ENCODE measurements around the gene AVPR1A.
"Not testable (repeated sequence)": the region's sequence is repeated elsewhere in the genome, so short reads cannot be mapped to it uniquely, and the experiment has no call there.

Gene AVPR1A

DNA sequence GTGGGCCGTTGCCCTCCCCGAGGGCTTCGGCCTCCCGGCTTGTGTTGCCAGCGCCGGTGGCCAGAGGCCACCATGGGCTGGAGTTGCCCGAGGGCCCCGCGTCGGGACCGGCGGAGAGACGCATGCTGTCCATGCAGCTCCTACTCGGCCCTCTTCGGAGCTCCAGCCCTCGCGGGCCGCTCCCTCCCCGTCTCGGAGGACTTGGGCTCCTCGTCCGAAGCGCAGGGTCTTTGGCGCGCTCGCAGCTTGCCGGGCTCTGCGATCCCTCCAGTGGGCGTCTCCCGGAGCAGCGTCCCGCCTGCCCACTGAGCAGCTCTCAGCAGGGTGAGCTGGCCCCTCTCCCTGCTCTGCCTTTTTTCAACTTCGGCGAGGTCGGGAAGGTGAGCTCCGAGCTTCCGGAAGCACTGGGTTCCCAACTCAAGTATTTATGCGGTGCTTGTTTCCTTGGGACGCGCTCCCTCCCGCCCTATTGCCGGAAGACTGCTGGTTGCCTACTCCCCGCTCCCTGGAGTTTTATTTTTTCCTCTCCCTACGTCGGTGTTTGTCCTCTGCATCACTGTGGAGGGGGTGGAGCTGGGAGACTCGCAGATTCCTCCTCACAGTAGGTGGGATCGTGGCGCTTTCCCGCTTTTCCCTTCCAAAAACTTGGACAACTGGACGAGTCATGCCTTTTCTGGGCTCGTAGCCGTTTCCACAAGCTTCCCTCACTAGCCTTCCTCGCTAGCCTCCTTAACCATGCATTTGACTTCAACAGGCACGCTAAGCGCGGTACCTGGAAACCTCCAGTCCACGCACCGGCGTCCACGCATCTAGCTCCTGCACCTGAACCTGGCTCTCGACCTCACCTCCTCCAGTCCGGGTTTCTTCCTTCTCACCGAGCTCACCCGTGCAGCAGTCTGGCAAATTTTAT is at the start of gene AVPR1A:
Gene AVPR1A (minus strand): TSS at position 489 of the 910 bp plus-strand sequence. CDS start 365 bp downstream, at position 124.
- DNase-seq: no peak

DNA sequence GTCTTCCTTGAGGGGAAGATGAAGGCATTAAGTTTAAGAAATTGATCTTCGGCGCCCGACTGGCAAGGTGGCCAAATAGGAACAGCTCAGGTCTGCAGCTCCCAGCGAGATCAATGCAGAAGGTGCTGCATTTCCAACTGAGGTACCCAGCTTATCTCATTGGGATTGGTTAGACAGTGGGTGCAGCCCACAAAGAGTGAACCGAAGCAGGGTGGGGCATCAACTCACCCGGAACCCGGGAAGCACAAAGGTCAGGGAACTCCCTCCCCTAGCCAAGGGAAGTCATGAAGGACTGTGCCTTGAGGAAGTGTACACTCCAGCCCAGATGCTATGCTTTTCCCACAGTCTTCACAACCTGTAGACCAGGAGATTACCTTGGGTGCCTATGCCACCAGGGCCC is 45.2 kb upstream of the AVPR1A start:
- DNase-seq: no peak

DNA sequence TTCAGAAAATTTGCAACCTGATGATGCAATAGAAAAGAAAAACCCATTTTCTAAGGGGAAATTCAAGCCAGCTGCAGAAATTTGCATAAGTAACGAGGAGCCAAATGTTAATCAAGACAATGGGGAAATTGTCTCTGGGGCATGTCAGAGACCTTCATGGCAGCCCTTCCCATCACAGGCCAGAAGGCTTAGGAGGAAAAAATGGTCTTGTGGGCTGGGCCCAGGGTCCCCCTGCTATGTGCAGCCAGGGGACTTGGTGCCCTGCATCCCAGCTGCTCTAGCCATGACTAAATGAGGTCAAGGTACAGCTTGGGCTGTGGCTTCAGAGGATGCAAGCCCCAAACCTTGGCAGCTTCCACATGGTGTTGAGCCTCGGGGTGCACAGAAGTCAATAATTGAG is 28.2 kb upstream of the AVPR1A start:
- no peak for DNase-seq

DNA sequence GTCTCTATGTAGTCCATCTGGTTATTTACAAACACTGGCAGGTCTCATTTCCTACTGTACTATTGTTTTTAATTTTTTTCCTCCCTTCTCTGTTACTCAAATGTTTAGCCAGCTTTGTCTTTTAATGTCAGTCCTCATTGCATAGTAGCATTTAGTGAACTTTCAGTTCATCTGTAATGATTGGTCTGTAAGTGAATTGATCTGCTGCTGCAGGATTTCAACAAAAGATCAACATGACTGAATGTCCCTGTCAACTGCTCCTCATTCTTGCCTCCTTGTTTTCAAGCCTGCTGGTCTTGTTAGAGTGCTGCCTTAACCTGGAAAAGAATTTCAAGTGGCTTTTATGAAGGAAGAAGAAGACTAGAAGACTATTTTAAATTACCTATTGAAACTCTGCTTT is 19.3 kb upstream of the AVPR1A start:
- DNase-seq: no peak

DNA sequence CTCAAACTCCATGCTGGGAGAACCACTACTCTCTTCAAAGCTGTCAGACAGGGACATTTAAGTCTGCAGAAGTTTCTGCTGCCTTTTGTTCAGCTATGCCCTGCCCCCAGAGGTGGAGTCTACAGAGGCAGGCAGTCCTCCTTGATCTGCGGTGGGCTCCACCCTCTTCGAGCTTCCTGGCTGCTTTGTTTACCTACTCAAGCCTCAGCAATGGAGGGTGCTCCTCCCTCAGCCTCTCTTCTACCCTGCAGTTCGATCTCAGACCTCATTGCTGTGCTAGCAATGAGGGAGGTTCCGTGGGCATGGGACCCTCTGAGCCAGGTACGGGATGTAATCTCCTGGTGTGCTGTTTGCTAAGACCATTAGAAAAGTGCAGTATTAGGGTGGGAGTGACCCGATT is 16.7 kb upstream of the AVPR1A start:
- DNase-seq: not testable (repeated sequence)

DNA sequence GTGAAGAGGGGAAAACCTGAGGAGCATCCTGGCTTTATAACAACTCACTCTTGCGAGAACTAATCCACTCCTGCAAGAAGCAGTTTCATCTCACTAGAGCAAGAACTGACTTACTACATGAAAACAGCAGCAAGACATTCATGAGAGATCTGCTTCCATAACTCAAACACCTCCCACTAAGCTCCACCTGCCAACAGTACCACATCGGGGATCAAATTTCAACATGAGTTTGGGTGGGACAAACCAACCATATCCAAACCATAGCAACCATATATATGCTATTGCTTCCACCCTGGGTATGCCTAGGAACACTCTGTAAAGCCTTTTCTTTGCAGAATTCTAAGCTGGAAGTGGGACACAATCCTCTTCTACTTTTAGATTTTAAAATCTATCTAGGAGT is 13.9 kb upstream of the AVPR1A start:
- DNase-seq: no peak

DNA sequence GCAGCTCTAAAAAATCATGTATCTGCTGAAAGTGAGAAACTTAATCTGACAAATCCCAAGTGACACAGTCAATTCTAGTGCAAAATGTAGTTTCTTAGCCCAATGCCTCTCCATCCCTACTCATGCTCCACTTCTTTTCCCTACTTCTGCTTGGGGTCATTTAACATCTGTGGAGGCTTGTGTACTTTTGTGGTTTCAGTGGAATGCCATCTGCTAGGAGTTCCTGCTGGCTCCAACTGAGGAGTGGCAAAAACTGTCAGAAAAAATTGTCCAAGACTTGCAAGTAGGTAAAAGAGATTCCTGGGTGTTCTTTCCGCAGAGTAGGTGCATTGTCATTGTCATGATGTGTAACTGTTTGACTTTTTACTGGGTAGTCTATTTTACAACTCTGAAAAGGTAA is 12.5 kb upstream of the AVPR1A start:
- no peak for DNase-seq

DNA sequence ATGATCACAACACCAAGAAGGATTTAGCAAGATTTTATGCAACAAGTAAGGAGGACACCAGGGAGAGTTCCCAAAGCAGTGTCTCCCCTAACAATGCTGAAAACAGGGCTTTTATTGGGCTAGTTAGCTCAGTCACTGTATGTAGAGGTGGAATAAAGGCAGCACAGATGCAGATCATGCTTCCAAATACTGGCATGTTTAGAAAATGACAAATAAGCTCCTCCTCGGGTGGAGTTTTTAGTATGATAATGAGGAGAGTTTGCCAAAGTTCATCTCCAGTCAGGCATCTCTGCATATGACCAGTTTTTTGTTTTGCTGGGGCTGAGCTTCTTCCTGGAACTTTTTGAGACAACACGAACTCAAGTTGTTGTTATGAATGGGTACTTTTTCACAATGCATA is 4.4 kb upstream of the AVPR1A start:
- no peak for DNase-seq

DNA sequence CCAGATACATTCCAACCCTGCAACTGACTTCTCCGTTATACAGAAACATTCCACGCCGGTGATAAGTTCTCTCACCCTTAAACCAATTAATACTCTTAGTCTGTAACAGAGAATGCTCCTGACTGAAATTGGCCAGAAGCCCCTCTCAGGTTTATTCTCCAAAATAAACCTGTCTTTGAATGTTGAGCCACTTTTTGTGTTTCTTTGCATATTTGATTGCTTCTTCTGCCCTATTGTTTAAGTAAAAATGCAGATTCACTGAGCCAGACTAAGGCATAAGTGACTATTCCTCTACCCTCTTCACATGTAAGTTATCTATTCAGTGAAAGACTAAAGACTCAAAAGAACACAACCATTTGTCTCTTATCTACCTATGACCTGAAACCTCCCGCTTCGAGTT is 3.6 kb upstream of the AVPR1A start:
- no peak for DNase-seq

DNA sequence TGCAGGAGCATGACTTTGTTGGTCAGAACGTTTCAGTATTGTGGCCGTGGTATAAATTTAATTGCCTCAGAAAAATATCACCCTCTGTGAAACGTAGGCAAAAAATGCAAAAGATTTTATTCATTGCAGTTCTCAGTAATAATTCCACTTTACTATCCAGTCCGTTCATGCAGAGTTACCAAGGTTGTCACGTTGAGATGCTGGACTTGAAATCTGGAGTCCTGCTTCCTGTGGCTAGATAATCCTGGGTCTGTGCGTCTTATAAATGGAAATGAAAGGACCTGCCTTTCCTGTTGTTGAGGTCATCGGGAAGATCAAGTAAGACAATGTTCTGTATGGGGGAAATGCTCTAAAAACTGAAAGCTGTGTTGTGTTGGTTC is 1.3 kb upstream of the AVPR1A start:
- no peak for DNase-seq

DNA sequence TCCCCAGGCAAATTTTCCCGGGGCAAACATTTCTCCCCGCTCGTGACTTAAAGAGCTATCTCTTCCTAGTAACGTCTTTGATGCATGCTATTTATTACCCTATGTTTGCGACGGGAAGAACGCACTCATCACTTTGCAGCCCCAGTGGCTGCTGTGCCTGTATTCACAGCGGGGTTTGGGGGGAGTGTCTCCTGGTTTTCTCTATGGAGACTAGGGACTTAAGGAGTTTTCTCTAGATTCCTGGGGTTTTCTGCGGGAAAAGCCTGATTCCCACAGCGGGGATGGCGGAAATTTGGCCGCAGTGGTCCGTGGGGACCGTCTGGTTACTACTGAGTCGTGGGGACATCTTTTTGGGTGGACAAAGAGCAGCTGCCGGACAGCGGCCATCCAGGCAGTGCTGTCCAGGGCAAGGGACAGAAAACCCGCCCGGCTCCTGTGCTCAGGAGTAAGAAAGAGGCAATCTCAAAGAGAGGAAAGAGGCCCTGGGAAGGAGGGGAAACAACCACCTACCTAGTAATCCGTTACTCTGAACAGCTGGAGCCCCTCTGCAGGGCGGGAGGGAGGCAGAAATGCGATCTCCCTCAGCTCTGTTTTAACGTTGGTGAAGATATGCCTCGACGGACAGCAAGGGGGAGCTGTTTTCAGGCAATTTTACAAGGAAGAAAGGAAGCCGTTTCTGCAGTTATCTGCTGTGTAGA is 771 bp upstream of the AVPR1A start:
- DNase-seq: no peak

DNA sequence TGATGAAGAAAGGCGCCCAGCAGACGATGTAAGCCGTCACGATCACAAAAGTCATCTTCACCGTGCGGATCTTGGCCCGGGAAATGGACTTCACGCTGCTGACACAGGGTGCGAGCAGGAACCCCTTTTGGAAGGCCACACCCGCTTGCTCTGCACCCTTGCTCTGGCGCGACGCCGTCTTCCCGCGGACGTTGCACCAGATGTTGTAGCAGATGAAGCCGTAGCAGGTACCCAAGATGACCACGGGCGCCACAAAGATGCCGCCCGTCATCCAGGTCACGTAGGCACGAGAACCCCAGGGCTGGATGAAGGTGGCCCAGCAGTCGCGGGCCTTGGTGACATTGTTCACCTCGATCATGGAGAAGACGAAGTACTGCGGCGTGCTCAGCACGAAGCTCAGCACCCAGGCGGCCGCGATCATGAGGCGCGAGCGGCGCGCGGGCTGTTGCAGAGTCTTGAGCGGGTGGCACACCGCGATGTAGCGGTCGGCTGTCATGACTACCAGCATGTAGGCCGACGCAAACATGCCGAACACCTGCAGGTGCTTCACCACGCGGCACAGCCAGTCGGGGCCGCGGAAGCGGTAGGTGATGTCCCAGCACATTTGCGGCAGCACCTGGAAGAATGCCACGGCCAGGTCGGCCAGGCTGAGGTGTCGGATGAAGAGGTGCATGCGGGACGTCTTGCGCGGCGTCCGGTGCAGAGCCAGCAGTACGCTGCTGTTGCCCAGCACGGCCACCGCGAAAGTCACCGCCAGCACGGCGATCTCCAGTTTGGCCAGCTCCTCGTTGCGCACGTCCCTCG is 890 bp downstream of the AVPR1A start:
- DNase-seq: no peak

DNA sequence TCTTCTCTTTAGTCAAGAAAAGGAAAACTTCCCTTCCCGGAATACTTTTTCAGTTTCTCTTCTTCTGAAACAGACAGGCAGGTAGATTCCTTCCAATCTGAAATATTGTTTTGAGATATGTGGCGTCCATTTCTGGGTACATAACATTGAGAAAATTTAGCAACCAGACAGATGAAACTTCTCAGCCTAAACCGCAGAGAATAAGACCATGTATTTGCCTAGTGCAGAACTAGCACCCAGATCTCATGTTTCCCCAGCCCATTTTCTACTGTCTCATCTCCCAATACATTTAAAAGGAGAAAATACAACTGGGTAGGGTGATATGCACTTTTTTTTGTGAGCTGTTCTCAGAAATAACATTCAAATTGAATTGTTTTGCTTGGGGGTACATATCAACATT is 6.4 kb downstream of the AVPR1A start:
- DNase-seq: no peak

DNA sequence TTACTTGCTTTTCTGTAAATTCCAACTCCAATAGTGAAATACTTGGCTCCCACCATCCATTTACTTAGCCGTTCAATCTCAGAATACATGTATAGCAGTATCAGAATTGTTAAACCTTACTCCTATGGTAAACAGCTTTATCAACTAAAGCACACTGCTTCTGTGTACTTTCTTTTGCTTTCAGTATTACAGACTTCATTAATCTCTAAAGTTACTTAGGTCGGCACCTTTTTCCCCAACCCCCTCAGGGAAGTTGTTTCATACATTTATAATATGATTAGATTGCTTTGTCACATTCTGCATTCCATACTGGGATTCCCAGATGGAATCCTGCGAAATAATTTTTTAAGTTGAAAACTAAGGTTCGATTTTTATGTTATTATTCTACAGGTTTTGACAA is 12.5 kb downstream of the AVPR1A start:
- no peak for DNase-seq

DNA sequence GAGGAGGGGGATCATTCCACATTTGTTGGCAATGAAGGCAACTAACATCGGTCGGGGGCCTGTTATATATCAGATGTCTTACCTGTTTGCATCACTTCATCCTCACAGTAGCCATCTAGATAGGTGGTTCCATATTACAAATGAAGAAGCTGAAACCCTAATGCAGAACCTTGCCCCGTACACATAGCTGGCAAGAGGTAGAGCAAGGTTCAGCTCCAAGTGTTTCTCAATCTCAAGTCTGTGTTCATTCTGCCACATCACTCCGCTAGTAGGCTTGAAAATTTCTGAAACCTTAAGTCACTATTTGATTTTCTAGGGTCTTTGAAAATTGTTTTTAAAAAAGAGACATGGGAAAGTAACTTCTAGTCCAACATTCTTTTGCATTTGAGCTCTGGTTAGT is 17.0 kb downstream of the AVPR1A start:
- no peak for DNase-seq

DNA sequence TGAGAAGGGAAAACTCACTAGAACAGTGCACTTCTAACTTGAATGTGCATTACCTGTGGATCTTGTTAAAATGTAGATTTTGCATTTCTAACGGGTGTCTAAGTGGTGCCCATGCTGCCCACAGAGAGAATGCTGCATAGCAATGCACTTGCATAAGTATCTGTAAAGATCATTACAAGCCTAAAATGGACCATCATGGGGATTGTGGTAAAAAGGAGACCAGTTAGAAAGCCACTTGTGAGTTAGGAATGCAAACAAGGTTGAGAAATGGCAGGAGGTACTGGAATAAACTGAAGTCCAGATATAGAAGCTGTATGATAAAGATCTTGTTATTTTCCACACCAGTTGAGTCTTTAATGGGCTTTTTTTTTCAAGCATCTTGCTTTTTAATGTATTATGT is 18.8 kb downstream of the AVPR1A start:
- no peak for DNase-seq

DNA sequence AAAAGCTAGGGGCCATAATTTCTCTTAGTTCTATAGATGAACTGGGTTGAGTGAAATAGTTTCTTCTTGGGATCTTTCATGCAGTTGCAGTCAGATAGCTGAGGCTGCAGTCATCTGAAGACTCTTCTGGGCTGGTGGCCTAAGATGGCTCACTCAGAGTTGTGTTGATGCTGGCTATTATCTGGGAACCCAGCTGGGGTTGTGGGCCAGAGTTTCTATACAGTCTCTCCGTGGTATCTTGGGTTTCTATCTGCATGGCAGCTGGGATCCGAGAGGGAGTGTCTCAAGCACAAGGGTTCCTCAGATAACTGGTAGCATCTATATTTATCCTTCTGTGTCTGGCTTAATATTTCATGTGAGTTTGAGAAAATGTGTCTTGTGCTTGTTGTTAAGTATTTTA is 21.1 kb downstream of the AVPR1A start:
- DNase-seq: no peak

DNA sequence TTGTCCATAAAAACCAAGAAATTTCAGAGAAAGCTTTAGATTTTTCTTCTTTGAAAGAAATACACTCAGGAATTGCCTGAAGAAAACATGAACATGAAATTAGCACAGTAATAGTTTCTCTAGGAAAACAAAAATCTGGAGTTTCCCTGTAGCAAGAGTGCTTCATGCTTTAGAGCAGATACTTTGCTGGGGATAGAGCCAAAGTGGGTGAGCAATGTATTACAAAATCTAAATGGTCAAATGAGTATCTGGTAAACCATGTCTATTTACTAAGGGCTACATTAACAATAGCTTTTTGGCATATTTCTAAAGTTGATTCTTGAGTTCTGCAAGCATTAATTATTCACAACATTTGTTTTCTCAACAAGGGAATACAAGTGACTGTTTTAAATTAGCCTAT is 26.2 kb downstream of the AVPR1A start:
- no peak for DNase-seq

DNA sequence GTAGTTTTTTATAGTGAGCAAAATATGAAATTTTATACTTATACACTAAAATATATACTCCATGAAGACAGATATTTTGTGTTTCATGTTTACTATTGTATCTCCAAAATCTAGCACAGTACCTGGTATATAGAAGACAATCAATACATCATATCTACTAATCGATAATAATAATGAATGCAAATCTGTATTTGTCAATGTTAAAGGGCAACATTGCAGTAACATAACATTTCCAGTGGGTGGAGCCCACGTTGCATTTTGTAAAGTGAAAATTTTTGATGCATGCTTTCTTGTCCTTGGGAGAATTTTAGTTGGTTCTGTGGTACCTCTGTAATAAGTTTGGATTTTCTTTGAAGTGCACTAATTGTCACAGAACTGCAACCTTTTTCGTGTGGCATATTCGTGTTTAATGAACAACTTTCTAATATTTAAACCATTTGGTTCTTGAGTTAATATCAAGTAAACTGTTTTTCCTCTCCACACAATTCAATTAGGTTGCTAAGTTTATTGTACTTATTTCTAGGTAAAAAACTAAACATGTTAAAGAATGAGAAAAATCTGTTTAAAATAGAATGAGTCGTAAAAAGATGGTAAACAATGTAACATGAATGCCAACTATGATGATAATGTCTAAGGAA is 47.4 kb downstream of the AVPR1A start:
- DNase-seq: no peak

DNA sequence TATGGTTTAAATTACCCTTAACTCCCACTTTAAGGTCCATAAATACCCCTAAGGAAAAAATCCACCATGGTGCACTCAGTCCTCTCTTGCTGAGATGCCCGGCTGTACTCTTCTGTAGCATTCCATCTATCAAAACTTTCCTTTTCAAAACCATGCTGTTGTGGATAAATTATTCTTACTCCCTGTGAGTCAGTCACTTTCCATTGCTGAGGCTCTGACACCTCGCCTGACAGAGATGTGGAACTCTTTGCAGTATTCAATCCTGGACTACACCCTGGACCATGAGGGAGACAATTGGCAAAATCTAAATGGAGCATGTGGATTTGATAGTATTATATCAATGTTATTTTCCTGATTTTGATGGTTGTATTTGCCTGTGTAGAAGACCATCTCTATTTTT is 49.1 kb downstream of the AVPR1A start:
- no peak for DNase-seq

DNA sequence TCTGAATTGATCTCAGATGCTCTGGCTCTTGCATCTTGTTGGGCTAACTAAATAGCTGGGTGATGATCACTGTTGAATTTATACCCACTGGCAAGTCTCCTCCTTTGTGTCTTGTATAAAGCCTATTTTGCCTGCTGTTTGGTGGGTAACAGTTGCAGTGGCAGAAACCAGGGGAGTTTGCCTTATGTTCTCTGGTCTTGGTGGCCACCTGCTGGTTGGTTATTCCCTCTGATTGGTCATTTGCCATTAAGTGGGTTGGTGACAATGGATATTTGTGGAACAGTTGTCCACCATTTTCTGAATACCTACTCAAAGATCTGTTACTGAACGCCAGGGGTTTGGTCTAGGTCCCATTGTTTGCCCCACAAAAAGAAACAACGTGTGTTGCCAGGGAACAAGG is 52.1 kb downstream of the AVPR1A start:
- DNase-seq: no peak

DNA sequence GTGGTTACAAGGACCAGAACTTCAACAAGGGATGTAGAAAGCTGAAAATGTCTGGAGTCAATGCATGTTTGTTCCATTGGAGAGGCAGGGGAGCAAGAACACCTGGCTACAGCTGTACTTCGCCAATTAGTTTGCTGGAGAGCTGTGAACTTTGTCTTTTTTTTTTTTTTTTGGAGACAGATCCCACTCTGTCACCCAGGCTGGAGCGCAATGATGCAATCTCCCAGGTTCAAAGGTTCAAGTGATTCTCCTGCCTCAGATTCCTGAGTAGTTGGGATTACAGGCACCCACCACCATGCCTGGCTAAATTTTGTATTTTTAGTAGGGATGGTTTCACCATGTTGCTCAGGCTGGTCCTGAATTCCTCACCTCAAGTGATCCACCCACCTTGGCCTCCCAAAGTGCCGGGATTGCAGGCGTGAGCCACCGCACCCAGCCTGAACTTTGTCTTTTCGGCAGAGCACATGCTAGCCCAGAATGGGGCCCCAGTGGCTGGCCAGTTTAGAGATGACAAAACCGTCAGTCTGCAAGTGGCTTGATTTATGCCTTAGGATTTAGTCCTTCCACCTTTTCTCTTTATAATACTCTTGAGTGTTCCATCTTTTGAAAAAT is 55.5 kb downstream of the AVPR1A start:
- no peak for DNase-seq

DNA sequence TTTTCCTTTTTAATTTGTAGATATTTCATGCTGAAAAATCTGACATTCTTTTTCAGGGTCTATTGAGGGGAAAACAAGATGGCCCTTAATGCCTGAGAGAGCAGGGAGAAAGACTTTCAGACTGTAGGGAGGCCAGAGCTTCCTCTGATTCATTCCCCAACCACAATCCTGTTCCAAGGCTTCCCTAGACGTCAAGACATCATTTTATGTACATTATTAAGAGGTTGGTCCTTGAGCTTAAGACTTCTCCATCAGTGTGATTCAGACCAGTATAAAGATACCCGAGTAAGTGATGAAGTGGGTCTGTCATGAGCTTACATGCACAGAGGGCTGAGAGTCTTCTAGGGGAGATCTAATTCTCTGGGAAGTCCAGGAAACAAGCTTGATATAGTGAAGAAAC is 57.3 kb downstream of the AVPR1A start:
- no peak for DNase-seq

All from stimulated activated CD4-positive, alpha-beta T cell treated with anti-CD3 and anti-CD28 coated beads, Interleukin-4, amount 100 ng/mL, for 4 hours (primary cell).